Neuronal stem cell (in vitro differentiated cells): ENCODE measurements around the gene FBXO2.

Experiments used
- DNase-seq: peaks from one replicate; pipeline ENCODE4 v3.0.0-alpha.2; 2013; ENCODE audit warnings: low spot score
- H2AFZ ChIP-seq: one replicate; pipeline ENCODE4 v1.6.1; 2013; ENCODE audit warnings: mild to moderate bottlenecking, low read length, inconsistent platforms
- H2AK5ac ChIP-seq: 2 replicates; pipeline ENCODE4 v1.6.1; 2013; ENCODE audit warnings: low read depth, mild to moderate bottlenecking, inconsistent platforms, low read length, moderate library complexity, mixed read lengths
- H2BK120ac ChIP-seq: 2 replicates; pipeline ENCODE4 v1.6.1; 2013; ENCODE audit warnings: low read depth, mild to moderate bottlenecking, inconsistent platforms, low read length, moderate library complexity, mixed read lengths
- H2BK12ac ChIP-seq: one replicate; pipeline ENCODE4 v1.6.1; 2013; ENCODE audit warnings: low read length, inconsistent platforms
- H2BK15ac ChIP-seq: 2 replicates; pipeline ENCODE4 v1.6.1; 2013; ENCODE audit warnings: mild to moderate bottlenecking, low read length, inconsistent platforms, mixed read lengths
- H2BK5ac ChIP-seq: one replicate; pipeline ENCODE4 v1.6.1; 2013; ENCODE audit warnings: inconsistent platforms, mild to moderate bottlenecking, low read length, moderate library complexity
- H3K14ac ChIP-seq: one replicate; pipeline ENCODE4 v1.6.1; 2013; ENCODE audit warnings: low read length, inconsistent platforms
- H3K18ac ChIP-seq: 2 replicates; pipeline ENCODE4 v1.6.1; 2013; ENCODE audit warnings: low read length, inconsistent platforms
- H3K23ac ChIP-seq: 2 replicates; pipeline ENCODE4 v1.6.1; 2013; ENCODE audit warnings: low read depth, mild to moderate bottlenecking, mixed read lengths, low read length, inconsistent platforms; ENCODE audit not compliant: poor library complexity
- H3K27ac ChIP-seq: replicated peaks from 3 replicates; pipeline ENCODE4 v1.5.1; 2013; ENCODE audit warnings: low read length, inconsistent platforms
- H3K27me3 ChIP-seq, 3 experiments: 2 replicates each; pipeline ENCODE4 v1.6.1; 2013; ENCODE audit warnings: low read length in 3 of 3, mild to moderate bottlenecking in 2 of 3, inconsistent platforms in 1 of 3, low read depth in 1 of 3, mixed read lengths in 1 of 3, moderate library complexity in 1 of 3; ENCODE audit not compliant: control insufficient read depth in 3 of 3, insufficient read depth in 3 of 3
- H3K36me3 ChIP-seq, 2 donors: replicated peaks in 1 of 2; 2 replicates each; pipeline ENCODE4 v1.6.1; 2013; ENCODE audit warnings: low read length in 2 of 2; ENCODE audit not compliant: control insufficient read depth in 2 of 2, insufficient read depth in 2 of 2
- H3K4ac ChIP-seq: 2 replicates; pipeline ENCODE4 v1.6.1; 2013; ENCODE audit warnings: inconsistent platforms, mild to moderate bottlenecking, low read length, moderate library complexity
- H3K4me1 ChIP-seq, 2 donors: 1 replicate in 1 of 2; 2 replicates in 1 of 2; pipeline ENCODE4 v1.6.1; 2013; ENCODE audit warnings: low read length in 2 of 2, low read depth in 1 of 2; ENCODE audit not compliant: control insufficient read depth in 2 of 2, insufficient read depth in 1 of 2
- H3K4me2 ChIP-seq: one replicate; pipeline ENCODE4 v1.6.1; 2013; ENCODE audit warnings: mild to moderate bottlenecking, low read length, inconsistent platforms; ENCODE audit not compliant: insufficient read depth, poor library complexity, severe bottlenecking
- H3K4me3 ChIP-seq, 2 donors: 2 replicates each; pipeline ENCODE4 v1.5.1; 2013; ENCODE audit warnings: low read length in 2 of 2, mild to moderate bottlenecking in 2 of 2, inconsistent platforms in 1 of 2, moderate library complexity in 1 of 2
- H3K79me1 ChIP-seq: one replicate; pipeline ENCODE4 v1.6.1; 2013; ENCODE audit warnings: low read depth, mild to moderate bottlenecking, inconsistent platforms, low read length, moderate library complexity
- H3K9ac ChIP-seq: one replicate; pipeline ENCODE4 v1.6.1; 2013; ENCODE audit warnings: mild to moderate bottlenecking, low read depth, low read length, inconsistent platforms; ENCODE audit not compliant: poor library complexity
- H3K9me3 ChIP-seq, 2 donors: replicated peaks in 1 of 2; 2 replicates each; pipeline versions ENCODE3 to v1.6.1; 2013; ENCODE audit warnings: low read length in 2 of 2, mild to moderate bottlenecking in 2 of 2, inconsistent platforms in 1 of 2, low read depth in 1 of 2, mixed read lengths in 1 of 2, moderate library complexity in 1 of 2; ENCODE audit not compliant: control insufficient read depth in 2 of 2, insufficient read depth in 1 of 2
- H4K8ac ChIP-seq: one replicate; pipeline ENCODE4 v1.6.1; 2013; ENCODE audit warnings: low read depth, mild to moderate bottlenecking, inconsistent platforms, low read length, moderate library complexity
- H4K91ac ChIP-seq: one replicate; pipeline ENCODE4 v1.6.1; 2013; ENCODE audit warnings: low read length, low read depth, mild to moderate bottlenecking, inconsistent platforms; ENCODE audit not compliant: poor library complexity
- WGBS, 2 donors: extraction: QIAGEN DNeasy Blood & Tissue Kit; methylation state at CpG; one replicate each; pipeline ENCODE4 v1.1.7; 2013; ENCODE audit warnings: missing lambda C conversion rate in 2 of 2, mixed read lengths in 1 of 2; ENCODE audit not compliant: insufficient read length in 2 of 2, insufficient replicate concordance in 1 of 2; ENCODE audit errors: extremely low coverage in 2 of 2; 5-methylcytosine and 5-hydroxymethylcytosine counted together

FBXO2 gene

DNA sequence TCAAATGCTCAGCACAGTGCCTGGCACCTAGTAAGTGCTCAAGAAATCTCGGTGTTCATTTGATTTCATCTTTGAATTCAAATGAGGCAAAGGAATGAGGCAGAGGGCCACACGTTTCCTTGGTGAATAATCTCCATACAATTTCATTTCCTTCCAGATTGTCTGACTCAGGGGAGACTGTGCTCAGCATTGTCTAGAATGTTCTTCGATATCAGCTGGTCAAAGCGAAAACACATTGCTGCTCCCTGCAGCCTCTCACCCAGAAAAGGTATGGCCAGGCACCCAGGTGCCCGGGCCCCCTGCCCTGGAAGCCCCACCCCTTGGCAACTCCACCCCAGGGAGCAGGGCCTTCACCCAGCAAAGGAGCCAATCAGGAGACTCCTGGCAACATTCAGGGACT lies 55.8 kb downstream of the FBXO2 start:
- Histone ChIP-seq H3K4me3 (no peak overlapping the region), H3K9ac (no peak overlapping the region), H3K18ac (peak overlapping the region; percentile 15), H3K14ac (no peak overlapping the region), H3K4me1 (peaks cover 0 to 9% of the 10 kb centered on the region in 2 donors), H4K91ac (no peak overlapping the region), H3K36me3 (no peaks in the 10 kb centered on the region), H3K23ac (no peak overlapping the region), H3K27ac (no peak overlapping the region), H3K27me3 (peaks cover 0 to 27% (median 0%) of the 10 kb centered on the region in 3 experiments), H2AK5ac (no peak overlapping the region), H2BK15ac (no peak overlapping the region), H2BK120ac (no peak overlapping the region), H2AFZ (no peak overlapping the region), H3K79me1 (no peaks in the 10 kb centered on the region), H3K4ac (no peak overlapping the region), H2BK5ac (no peak overlapping the region), H3K9me3 (peaks cover 0 to 2% of the 10 kb centered on the region in 2 donors), H3K4me2 (no peak overlapping the region), H2BK12ac (no peak overlapping the region), H4K8ac (no peak overlapping the region)
- WGBS, 2 donors = no CpG with 5 or more reads among the region's 5 CpGs
- no peak for DNase-seq
